ENCODE data around the gene MS4A5. TPM values are rescaled to one million over a fixed set of nuclear protein-coding genes. Genes with fewer than 3 reads are reported as not detected.
"Not testable (repeated sequence)": the region's sequence is repeated elsewhere in the genome, so short reads cannot be mapped to it uniquely, and the experiment has no call there.

MS4A5 gene
- polyA plus RNA-seq, 3 donors from 2014 or later, result not detected

GRCh38 chr11:60447846-60448245, 18.5 kb downstream of the MS4A5 start:
- Mint-ChIP-seq H3K4me1 (peaks cover 11 to 16% of the 10 kb centered on the region in 2 donors), H3K4me3 (no peak overlapping the region), H3K9me3 (no peaks in the 10 kb centered on the region), H3K36me3 (no peaks in the 10 kb centered on the region), H3K27me3 (ENCODE audit: low read depth in 3 of 3) (no peaks in the 10 kb centered on the region), H3K27ac (peak overlapping the region in 3 of 6 donors; percentile 9 to 67 (median 9))
- no peak for DNase-seq

DNA sequence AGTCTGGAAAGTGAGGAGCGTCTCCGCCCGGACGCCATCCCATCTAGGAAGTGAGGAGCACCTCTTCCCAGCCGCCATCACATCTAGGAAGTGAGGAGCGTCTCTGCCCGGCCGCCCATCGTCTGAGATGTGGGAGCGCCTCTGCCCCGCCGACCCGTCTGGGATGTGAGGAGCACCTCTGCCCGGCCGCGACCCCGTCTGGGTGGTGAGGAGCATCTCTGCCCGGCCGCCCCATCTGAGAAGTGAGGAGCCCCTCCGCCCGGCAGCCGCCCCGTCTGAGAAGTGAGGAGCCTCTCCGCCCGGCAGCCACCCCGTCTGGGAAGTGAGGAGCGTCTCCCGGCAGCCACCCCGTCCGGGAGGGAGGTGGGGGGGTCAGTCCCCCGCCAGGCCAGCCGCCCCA, 21.8 kb downstream of the MS4A5 start:
- not testable (repeated sequence) for DNase-seq; H3K27ac Mint-ChIP-seq; H3K9me3 Mint-ChIP-seq; H3K27me3 Mint-ChIP-seq (ENCODE audit: low read depth in 3 of 3); H3K4me3 Mint-ChIP-seq; H3K36me3 Mint-ChIP-seq
- H3K4me1 Mint-ChIP-seq, result peaks cover 19 to 26% of the 10 kb centered on the region in 2 donors

DNA sequence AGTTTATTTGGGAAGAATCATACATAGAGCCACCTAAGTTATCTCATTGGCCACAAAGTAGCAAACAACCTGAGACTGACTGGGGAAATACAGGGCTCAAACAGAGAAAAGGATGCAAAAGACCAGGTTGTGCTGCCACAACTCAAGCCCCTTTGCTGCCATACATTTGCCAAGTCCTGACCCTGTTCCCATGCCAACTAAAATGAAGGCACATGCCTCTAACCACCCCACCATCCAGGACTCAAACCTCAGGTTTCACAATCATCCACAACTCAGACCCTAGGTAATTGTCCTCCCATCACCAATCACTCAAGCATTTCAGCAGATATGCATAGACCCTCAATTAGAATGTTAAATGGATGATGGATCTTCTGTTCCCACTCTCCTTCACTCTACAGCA, 24.8 kb downstream of the MS4A5 start:
- Mint-ChIP-seq H3K27ac (no peak overlapping the region), H3K4me1 (peaks cover 13 to 30% of the 10 kb centered on the region in 2 donors), H3K9me3 (peaks cover 0 to 3% (median 0%) of the 10 kb centered on the region in 6 donors), H3K36me3 (no peaks in the 10 kb centered on the region), H3K27me3 (ENCODE audit: low read depth in 3 of 3) (peaks cover 0 to 4% (median 3%) of the 10 kb centered on the region in 3 donors), H3K4me3 (no peak overlapping the region)
- DNase-seq, result no peak

DNA sequence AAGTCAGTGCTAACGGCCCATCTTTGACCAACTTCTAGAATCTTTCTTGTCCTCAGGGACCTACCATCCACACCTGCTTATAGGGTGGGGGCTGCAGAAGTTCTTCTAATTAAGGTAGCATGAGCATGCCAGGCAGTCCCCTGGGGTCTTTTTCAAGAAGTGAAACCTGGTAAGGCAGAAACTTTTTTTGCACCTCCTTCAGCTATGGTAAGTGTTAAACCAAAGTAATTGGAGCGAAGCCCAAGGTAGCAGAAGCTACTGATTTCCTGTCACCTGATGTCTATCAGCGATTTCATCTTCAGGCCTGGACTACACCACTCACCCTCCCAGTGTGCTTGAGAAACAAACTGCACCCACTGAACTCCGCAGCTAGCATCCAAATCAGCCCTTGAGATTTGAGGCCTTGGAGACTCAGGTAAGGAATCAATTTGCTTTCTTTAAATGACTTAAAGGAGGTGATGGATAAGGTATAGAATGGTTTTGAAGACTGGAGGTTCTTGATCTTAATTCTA, 26.2 kb downstream of the MS4A5 start, which contains the start of gene MS4A1:
MS4A1 (plus strand) TSS at position 317 of the 512 bp plus-strand sequence. CDS start 6,528 bp downstream, outside the sequence.
- peak within 1 kb of the TSS in 2 of 5 donors; percentile 28 to 50 for H3K4me3 Mint-ChIP-seq
- peaks cover 13 to 30% of the 10 kb centered on the region in 2 donors for H3K4me1 Mint-ChIP-seq
- H3K9me3 Mint-ChIP-seq, result peaks cover 0 to 3% (median 0%) of the 10 kb centered on the region in 6 donors
- peak in 2 of 3 donors; percentile 2 to 10 for DNase-seq
- H3K36me3 Mint-ChIP-seq, result no peaks in the 10 kb centered on the region
- H3K27me3 Mint-ChIP-seq (ENCODE audit: low read depth in 3 of 3), result peaks cover 0 to 4% (median 3%) of the 10 kb centered on the region in 3 donors
- H3K27ac Mint-ChIP-seq, result peak within 1 kb of the TSS in 3 of 6 donors; percentile 34 to 69 (median 62)

- no peak overlapping the region for H3K4me3 Mint-ChIP-seq
- no peak overlapping the region for H3K27ac Mint-ChIP-seq
- peaks cover 0 to 4% (median 3%) of the 10 kb centered on the region in 3 donors for H3K27me3 Mint-ChIP-seq (ENCODE audit: low read depth in 3 of 3)
- H3K9me3 Mint-ChIP-seq, result peaks cover 0 to 3% (median 0%) of the 10 kb centered on the region in 6 donors
- no peaks in the 10 kb centered on the region for H3K36me3 Mint-ChIP-seq
- DNase-seq, result no peak
- H3K4me1 Mint-ChIP-seq, result peaks cover 13 to 30% of the 10 kb centered on the region in 2 donors
Observed at GRCh38 chr11:60457576-60457975, 28.2 kb downstream of the MS4A5 start.

DNA sequence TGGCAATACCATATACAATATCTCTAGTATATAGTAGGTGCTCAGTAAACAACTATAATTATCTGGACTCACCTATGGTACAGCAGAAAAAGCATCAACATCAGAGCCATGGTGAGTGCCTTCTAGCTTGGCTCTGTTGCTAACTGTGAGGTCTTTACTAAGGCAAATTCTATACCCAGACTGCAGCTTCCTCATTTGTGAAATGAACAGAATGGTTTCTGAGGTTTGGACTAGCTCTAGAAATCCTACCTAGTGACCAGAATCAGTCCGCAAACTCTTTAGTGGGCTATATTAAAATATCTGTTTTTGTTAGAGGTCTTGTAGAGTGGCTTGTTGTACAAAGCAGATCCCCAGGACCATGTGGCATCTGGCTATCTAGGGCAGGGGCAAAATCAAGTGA, 30.0 kb downstream of the MS4A5 start:
- no peak for DNase-seq
- Mint-ChIP-seq H3K36me3 (no peaks in the 10 kb centered on the region), H3K27me3 (ENCODE audit: low read depth in 3 of 3) (peaks cover 0 to 9% (median 2%) of the 10 kb centered on the region in 3 donors), H3K9me3 (no peaks in the 10 kb centered on the region), H3K4me1 (peaks cover 13 to 30% of the 10 kb centered on the region in 2 donors), H3K27ac (no peak overlapping the region), H3K4me3 (no peak overlapping the region)

DNA sequence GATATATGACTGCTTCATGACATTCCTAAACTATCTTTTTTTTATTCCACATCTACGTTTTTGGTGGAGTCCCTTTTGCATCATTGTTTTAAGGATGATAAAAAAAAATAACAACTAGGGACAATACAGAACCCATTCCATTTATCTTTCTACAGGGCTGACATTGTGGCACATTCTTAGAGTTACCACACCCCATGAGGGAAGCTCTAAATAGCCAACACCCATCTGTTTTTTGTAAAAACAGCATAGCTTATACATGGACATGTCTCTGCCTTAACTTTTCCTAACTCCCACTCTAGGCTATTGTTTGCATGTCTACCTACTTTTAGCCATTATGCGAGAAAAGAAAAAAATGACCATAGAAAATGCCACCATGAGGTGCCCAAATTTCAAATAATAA, 39.5 kb downstream of the MS4A5 start:
- H3K9me3 Mint-ChIP-seq, result no peaks in the 10 kb centered on the region
- H3K27me3 Mint-ChIP-seq (ENCODE audit: low read depth in 3 of 3), result peaks cover 4 to 9% (median 8%) of the 10 kb centered on the region in 3 donors
- H3K27ac Mint-ChIP-seq, result no peak overlapping the region
- H3K36me3 Mint-ChIP-seq, result peaks cover 0 to 4% (median 0%) of the 10 kb centered on the region in 3 donors
- no peak for DNase-seq
- H3K4me1 Mint-ChIP-seq, result no peaks in the 10 kb centered on the region
- no peak overlapping the region for H3K4me3 Mint-ChIP-seq

DNA sequence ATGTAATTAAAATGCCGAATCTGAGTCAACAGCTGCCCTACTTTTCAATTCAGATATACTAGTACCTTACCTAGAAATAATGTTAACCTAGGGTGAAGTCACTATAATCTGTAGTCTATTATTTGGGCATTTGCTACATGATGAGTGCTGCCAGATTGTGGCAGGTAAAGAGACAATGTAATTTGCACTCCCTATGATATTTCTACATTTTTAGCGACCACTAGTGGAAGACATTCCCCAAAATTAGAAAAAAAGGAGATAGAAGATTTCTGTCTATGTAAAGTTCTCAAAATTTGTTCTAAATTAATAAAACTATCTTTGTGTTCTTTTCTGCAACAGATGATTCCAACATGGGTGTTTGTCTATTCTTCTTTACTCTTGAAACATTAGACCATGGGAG, 40.4 kb downstream of the MS4A5 start:
- no peak overlapping the region for H3K4me3 Mint-ChIP-seq
- H3K9me3 Mint-ChIP-seq, result no peaks in the 10 kb centered on the region
- H3K36me3 Mint-ChIP-seq, result peaks cover 0 to 4% (median 0%) of the 10 kb centered on the region in 3 donors
- no peak for DNase-seq
- no peak overlapping the region for H3K27ac Mint-ChIP-seq
- H3K4me1 Mint-ChIP-seq, result no peaks in the 10 kb centered on the region
- H3K27me3 Mint-ChIP-seq (ENCODE audit: low read depth in 3 of 3), result peaks cover 4 to 9% (median 7%) of the 10 kb centered on the region in 3 donors

DNA sequence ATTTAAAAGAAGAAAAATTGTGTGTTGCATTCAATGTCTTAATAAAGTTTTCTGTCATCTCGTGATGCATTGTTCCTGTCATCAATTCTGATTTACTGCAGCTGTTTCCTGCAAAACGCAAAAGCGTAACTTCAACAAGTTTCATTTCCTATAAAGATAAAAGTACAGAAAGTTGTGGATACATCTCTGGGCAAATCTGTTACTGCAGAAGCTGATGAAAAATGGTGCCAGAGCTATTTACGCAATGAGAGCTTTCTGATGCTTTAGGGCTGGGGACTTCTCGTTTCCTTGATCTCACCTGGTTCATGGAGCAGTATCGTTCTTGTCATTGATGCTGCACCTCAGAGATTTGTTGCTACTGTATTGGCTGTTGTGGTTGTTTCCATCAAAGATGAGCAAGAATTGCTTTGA, 47.7 kb downstream of the MS4A5 start:
- Mint-ChIP-seq H3K27ac (no peak overlapping the region), H3K4me1 (no peaks in the 10 kb centered on the region)

GRCh38 chr11:60482361-60482760, 53.0 kb downstream of the MS4A5 start:
- DNase-seq, result no peak
- H3K4me1 Mint-ChIP-seq, result no peaks in the 10 kb centered on the region
- H3K4me3 Mint-ChIP-seq, result no peak overlapping the region
- peaks cover 0 to 2% (median 0%) of the 10 kb centered on the region in 6 donors for H3K9me3 Mint-ChIP-seq
- no peak overlapping the region for H3K27ac Mint-ChIP-seq
- H3K27me3 Mint-ChIP-seq (ENCODE audit: low read depth in 3 of 3), result peaks cover 0 to 5% (median 3%) of the 10 kb centered on the region in 3 donors
- no peaks in the 10 kb centered on the region for H3K36me3 Mint-ChIP-seq

More for the DNA sequence above, 47.7 kb downstream of the MS4A5 start:
- Mint-ChIP-seq H3K36me3 (peaks cover 0 to 4% (median 0%) of the 10 kb centered on the region in 3 donors), H3K27me3 (ENCODE audit: low read depth in 3 of 3) (peaks cover 0 to 4% (median 0%) of the 10 kb centered on the region in 3 donors), H3K9me3 (peaks cover 0 to 5% (median 0%) of the 10 kb centered on the region in 6 donors), H3K4me3 (no peak overlapping the region)
- DNase-seq, result no peak

DNA sequence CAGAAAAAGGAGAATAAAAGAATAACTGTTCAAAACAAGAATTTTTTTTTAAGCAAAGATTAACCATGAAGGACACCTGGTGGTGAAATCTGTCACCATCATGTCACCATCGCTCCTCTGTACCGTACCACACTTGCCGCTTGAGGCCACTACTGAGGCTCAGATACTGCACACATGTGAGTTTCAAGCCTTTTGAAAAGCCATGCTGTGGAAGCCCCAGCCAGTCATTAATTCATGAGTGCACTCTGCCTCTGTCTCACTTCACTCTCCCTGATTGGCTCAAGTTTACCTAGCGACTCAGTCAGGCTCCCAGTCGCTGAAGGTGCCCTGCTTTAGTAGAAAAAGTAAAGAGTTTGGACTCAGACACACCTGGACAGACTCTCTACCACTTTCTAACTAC, 56.6 kb downstream of the MS4A5 start:
- H3K27ac Mint-ChIP-seq, result no peak overlapping the region
- DNase-seq, result no peak
- no peak overlapping the region for H3K4me3 Mint-ChIP-seq
- H3K27me3 Mint-ChIP-seq (ENCODE audit: low read depth in 3 of 3), result peaks cover 3 to 11% (median 5%) of the 10 kb centered on the region in 3 donors
- no peaks in the 10 kb centered on the region for H3K4me1 Mint-ChIP-seq
- H3K36me3 Mint-ChIP-seq, result no peaks in the 10 kb centered on the region
- no peaks in the 10 kb centered on the region for H3K9me3 Mint-ChIP-seq

GRCh38 chr11:60492488-60493009, 63.2 kb downstream of the MS4A5 start, which contains the start of gene MS4A12:
Gene MS4A12, plus strand, starts transcription at chr11:60492778. Its CDS starts 4,541 bp downstream, at chr11:60497319.
- Mint-ChIP-seq H3K27ac (no peak within 1 kb of the TSS), H3K27me3 (ENCODE audit: low read depth in 3 of 3) (peaks cover 0 to 14% (median 5%) of the 10 kb centered on the region in 3 donors)

DNA sequence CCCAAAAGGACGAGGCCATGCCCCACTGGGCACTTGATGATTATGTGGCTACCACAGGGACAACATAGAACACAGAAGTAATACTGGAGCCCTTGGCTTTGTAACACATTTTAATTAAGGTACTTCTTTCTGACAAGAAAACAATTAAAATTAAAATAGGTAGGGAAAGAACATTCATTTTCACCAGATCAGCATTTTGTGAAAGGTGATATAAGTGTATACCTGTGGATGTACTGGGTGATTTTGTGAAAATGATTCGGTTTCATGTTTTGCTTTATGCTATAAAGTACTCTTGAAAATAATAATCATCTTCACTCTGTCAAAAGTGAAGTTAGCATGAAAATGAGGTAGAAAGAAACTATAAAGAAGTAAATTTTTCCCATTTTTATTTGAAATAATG, 64.1 kb downstream of the MS4A5 start:
- Mint-ChIP-seq H3K9me3 (peaks cover 0 to 1% (median 0%) of the 10 kb centered on the region in 6 donors), H3K4me3 (no peak overlapping the region), H3K27ac (no peak overlapping the region), H3K27me3 (ENCODE audit: low read depth in 3 of 3) (peaks cover under 1 to 13% (median 5%) of the 10 kb centered on the region in 3 donors), H3K4me1 (no peaks in the 10 kb centered on the region), H3K36me3 (no peaks in the 10 kb centered on the region)
- DNase-seq, result no peak

More at GRCh38 chr11:60492488-60493009, 63.2 kb downstream of the MS4A5 start, which contains the start of gene MS4A12:
- Mint-ChIP-seq H3K4me1 (no peaks in the 10 kb centered on the region), H3K36me3 (no peaks in the 10 kb centered on the region), H3K9me3 (peaks cover 0 to 1% (median 0%) of the 10 kb centered on the region in 6 donors), H3K4me3 (no peak within 1 kb of the TSS)
- no peak for DNase-seq

All from immature natural killer cell (primary cell).